Activated naive CD8-positive, alpha-beta T cell treated with anti-CD3 and anti-CD28 coated beads for 36 hours (primary cell): ENCODE measurements around the gene PAXIP1. TPM values are rescaled to one million over a fixed set of nuclear protein-coding genes. Genes with fewer than 3 reads are reported as not detected.
A peak's percentile ranks its signal among the peaks of the same experiment; 100 is the strongest.

ENCODE experiments used
- DNase-seq: peaks from one replicate; pipeline ENCODE4 v3.0.0; 2021
- H3K27ac Mint-ChIP-seq: one replicate; pipeline ENCODE4 v1.8.0; 2022; ENCODE audit warnings: mild to moderate bottlenecking, moderate library complexity, mixed read lengths
- H3K27me3 Mint-ChIP-seq: one replicate; pipeline ENCODE4 v1.8.0; 2022; ENCODE audit warnings: mild to moderate bottlenecking, mixed read lengths
- H3K36me3 Mint-ChIP-seq: one replicate; pipeline ENCODE4 v1.8.0; 2021; ENCODE audit warnings: mild to moderate bottlenecking, mixed read lengths
- H3K4me1 Mint-ChIP-seq: one replicate; pipeline ENCODE4 v1.8.0; 2021; ENCODE audit warnings: mixed read lengths
- H3K4me3 Mint-ChIP-seq: one replicate; pipeline ENCODE4 v1.8.0; 2022; ENCODE audit warnings: mild to moderate bottlenecking, moderate library complexity, mixed read lengths
- H3K9me3 Mint-ChIP-seq: one replicate; pipeline ENCODE4 v1.8.0; 2022; ENCODE audit warnings: mixed read lengths
- total RNA-seq, 2 experiments: library from RNA; stranded (reverse); gene quantifications; one replicate each; pipeline ENCODE4 v1.2.3, GENCODE V29; 2021

PAXIP1 gene
- total RNA-seq, 2 experiments from 2014 or later, result 28.1 to 30.0 TPM

DNA sequence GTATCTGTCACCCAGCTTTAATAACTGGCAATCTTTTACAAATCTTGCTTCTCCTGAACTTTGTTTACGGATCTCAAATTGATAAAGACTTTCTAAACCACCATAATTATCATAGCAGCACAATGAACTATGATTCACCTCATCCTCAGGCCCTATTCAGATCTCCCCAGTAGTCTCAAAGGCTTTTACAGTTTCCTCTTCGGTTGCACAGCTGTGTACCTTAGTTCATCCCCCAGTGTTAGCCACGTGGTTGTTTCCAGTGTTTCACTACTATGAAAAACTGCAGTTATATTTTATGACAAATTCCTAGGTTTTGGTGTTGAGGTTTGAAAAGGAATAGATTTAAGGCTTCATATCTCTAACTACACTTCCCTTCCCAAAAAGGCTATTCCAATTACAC is 24.9 kb downstream of the PAXIP1 start:
- H3K27me3 Mint-ChIP-seq, result no peaks in the 10 kb centered on the region
- H3K36me3 Mint-ChIP-seq, result peaks cover 35% of the 10 kb centered on the region
- H3K4me1 Mint-ChIP-seq, result no peaks in the 10 kb centered on the region
- H3K9me3 Mint-ChIP-seq, result no peaks in the 10 kb centered on the region
- no peak overlapping the region for H3K4me3 Mint-ChIP-seq
- DNase-seq, result no peak
- H3K27ac Mint-ChIP-seq, result no peak overlapping the region

DNA sequence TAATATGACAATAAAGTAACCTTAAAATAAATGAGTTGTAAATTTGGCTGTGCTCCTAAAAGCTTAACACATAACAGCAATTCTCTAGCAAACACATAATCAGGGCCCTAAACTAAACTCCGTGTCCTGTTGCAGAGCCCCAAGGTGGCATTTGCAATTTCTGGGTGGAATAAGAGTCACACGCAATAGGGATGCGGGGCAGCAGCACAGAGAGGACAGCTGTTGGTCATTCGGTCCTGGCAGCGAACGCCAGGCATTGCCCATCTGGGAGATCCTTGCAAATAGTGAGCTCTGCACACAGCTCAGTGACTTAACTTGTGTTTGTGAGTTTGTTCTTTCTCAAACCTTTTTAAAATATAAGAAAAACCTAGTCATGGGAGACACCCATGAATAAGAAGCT is 25.7 kb downstream of the PAXIP1 start:
- Mint-ChIP-seq H3K27ac (no peak overlapping the region), H3K27me3 (no peaks in the 10 kb centered on the region), H3K9me3 (no peaks in the 10 kb centered on the region), H3K4me1 (peaks cover 3% of the 10 kb centered on the region), H3K36me3 (peaks cover 38% of the 10 kb centered on the region), H3K4me3 (no peak overlapping the region)
- DNase-seq, result no peak

DNA sequence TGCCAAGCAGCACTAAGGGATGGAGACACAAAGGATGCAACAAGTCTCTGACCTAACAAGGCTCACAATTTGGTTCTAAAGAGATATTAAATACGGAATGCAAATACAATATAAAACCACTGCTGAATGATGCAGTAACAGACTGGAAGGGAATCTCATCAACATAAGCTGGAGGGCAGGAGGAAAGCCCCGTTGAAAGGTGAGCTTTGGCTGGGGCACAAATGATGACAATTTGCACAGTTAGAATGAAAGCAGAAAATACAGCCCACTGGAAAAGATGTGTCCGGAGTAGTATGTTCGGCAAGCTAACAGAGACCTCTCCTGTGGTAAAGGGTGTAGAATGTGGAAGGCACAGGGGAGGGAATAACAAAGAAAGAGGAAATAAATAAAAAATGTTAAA is 26.1 kb downstream of the PAXIP1 start:
- H3K36me3 Mint-ChIP-seq, result peaks cover 38% of the 10 kb centered on the region

DNA sequence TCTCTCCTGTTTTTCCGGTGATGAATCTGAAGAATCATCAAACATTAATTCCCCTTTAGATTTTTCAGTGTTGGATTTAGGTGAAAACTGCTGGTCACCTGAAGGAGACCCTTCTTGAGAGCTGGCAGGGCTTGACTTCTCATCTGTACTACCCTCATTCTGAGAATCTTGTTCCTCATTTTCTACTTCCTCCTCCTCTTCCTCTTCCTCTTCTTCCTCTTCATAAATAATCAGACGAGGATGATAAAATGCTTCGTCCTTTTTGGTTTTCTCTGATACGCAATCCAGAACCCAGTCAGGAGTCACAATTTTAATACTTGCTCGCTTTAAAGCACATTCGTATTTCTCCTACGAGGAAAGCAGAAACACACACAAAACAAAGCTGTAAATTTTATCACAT is 26.9 kb downstream of the PAXIP1 start:
- no peaks in the 10 kb centered on the region for H3K27me3 Mint-ChIP-seq
- H3K36me3 Mint-ChIP-seq, result peaks cover 38% of the 10 kb centered on the region

More for the DNA sequence above, 26.1 kb downstream of the PAXIP1 start:
- Mint-ChIP-seq H3K27me3 (no peaks in the 10 kb centered on the region), H3K27ac (no peak overlapping the region), H3K9me3 (no peaks in the 10 kb centered on the region), H3K4me1 (peaks cover 3% of the 10 kb centered on the region), H3K4me3 (no peak overlapping the region)
- DNase-seq, result no peak

DNA sequence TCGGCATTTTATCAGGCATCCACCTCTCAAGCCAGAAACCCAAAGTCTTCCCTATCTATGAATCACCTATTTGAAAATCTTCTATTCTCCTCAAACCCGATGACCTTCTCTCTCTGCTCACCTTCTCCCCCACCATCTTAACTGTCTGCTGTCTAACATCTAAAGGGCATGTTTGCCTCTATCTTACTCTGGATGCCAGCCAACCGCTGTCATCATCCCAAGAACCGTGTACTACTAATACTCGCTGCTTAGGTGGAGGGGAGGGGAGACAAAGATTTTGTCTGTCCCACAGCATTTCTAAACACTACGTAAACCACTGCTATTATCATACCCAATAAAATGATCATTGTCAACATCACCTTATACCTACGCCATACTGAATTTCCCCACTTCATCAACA is 29.5 kb downstream of the PAXIP1 start:
- DNase-seq, result no peak
- Mint-ChIP-seq H3K27ac (no peak overlapping the region), H3K9me3 (no peaks in the 10 kb centered on the region), H3K4me1 (peaks cover 9% of the 10 kb centered on the region), H3K36me3 (peaks cover 36% of the 10 kb centered on the region), H3K27me3 (no peaks in the 10 kb centered on the region), H3K4me3 (no peak overlapping the region)

More for the DNA sequence above, 26.9 kb downstream of the PAXIP1 start:
- Mint-ChIP-seq H3K9me3 (no peaks in the 10 kb centered on the region), H3K4me1 (peaks cover 3% of the 10 kb centered on the region), H3K4me3 (no peak overlapping the region), H3K27ac (no peak overlapping the region)
- no peak for DNase-seq

DNA sequence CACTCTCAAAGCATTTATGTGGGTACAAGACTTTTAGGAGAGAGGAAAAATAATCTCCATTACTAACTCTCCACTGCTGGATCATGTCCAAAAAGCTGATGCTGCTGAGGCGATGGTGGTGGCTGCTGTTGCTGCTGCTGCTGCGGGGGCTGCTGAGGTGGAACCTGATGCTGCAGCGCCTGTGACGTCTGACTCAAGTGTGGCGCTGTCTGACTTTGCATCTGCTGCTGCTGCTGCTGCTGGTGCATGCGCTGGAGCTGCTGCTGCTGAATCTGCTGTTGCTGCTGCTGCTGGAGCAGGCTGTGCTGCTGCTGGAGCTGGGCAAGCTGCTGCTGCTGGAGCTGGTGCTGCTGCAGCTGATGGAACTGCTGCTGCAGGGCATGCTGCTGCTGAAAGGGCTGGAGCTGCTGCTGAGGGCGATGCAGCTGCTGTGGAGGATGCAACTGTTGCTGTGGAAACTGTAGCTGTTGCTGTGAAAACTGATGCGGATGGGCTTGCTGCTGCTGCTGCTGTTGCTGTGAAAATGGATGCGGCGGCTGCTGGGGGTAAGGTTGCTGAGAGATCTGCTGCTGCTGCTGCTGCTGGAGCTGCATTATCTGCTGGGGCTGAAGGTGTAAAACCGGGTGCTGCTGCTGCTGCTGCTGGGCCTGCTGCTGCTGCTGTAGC is 34.5 kb downstream of the PAXIP1 start:
- Mint-ChIP-seq H3K4me1 (peaks cover 9% of the 10 kb centered on the region), H3K36me3 (peaks cover 28% of the 10 kb centered on the region), H3K9me3 (no peaks in the 10 kb centered on the region), H3K27me3 (no peaks in the 10 kb centered on the region), H3K4me3 (no peak overlapping the region), H3K27ac (no peak overlapping the region)
- DNase-seq, result no peak

DNA sequence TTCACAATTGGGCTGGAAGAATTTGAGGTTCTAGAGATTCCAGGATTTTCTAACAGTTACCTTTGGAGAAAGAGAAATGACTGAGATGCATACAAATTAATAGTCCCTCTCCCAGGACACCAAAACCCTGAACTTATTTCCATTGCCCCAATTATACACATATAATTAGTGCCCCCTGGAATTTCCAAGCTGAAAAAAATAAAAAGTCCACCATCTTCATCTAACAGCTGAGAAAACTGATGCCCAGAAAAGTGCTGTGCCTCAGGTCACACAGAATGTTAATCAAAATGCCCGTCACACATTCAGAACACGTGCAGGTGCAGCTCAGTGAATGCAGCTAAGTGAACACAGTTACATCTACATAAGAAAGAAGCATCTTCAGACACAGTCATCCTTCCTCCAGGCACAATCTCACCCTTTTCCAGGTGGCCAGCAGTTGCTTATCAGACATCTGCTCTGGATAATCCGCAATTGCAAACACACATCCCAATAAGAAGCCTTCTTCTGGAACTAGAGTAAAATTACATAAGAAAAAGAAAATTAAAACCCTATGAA is 35.4 kb downstream of the PAXIP1 start:
- no peaks in the 10 kb centered on the region for H3K9me3 Mint-ChIP-seq
- peaks cover 24% of the 10 kb centered on the region for H3K36me3 Mint-ChIP-seq
- H3K27me3 Mint-ChIP-seq, result no peaks in the 10 kb centered on the region
- no peak overlapping the region for H3K27ac Mint-ChIP-seq
- DNase-seq, result no peak
- no peak overlapping the region for H3K4me3 Mint-ChIP-seq
- peaks cover 6% of the 10 kb centered on the region for H3K4me1 Mint-ChIP-seq

DNA sequence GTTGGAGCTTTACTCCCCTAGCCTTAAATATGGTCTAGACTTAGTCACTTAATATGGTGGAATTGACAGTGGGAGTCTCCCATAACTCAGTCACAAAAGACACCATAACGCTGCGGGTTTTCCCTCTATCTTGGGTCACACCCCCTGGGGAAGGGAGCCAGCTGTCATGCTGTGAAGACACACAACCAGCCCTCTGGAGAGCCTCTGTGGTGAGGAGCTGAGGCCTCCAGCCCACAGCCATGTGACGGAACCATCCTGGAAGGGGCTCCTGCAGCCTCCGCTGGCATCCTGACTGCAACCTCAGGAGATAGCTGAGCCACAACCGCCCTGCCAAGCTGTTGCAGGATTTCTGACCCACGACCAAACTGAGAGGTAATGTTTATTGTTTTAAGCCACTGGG is 37.9 kb downstream of the PAXIP1 start:
- no peak overlapping the region for H3K27ac Mint-ChIP-seq
- peaks cover 33% of the 10 kb centered on the region for H3K36me3 Mint-ChIP-seq
- no peaks in the 10 kb centered on the region for H3K9me3 Mint-ChIP-seq
- no peak overlapping the region for H3K4me3 Mint-ChIP-seq
- peaks cover 4% of the 10 kb centered on the region for H3K4me1 Mint-ChIP-seq
- no peaks in the 10 kb centered on the region for H3K27me3 Mint-ChIP-seq
- no peak for DNase-seq

DNA sequence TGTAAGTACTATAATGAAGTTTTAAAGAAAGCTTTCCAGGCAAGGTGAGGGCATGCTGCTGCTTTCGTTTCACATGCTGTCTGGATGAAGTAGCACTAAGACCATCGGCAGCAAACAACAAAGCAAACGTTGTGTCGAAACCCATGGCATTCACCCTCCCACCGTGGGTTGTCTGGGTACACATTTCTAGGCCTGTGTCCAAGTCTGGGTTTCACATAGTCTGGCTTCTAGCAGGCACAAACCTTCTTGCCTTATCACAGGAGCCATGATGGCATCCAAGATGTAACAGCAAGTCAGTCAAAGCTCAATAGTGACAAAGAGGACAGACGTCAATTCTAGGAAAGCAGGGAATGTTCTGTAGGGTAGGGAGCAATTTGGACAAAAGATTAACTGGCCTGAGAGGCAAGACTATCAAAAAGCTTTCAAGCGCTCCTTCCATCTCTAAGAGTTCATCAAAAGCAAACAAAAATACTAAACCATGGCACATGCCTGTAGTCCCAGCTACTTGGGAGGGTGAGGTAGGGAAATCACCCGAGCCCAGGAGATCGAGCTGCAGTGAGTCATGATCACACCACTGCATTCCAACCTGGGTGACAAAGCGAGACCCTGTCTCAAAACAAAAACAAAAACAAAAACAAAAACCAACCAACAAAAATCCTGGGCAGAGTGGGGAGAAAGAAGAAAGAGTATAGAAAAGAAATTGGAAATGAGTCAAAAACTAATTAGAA is 42.7 kb downstream of the PAXIP1 start:
- Mint-ChIP-seq H3K4me1 (no peaks in the 10 kb centered on the region), H3K27me3 (no peaks in the 10 kb centered on the region), H3K9me3 (no peaks in the 10 kb centered on the region), H3K36me3 (peaks cover 25% of the 10 kb centered on the region), H3K4me3 (no peak overlapping the region), H3K27ac (no peak overlapping the region)
- DNase-seq, result no peak

DNA sequence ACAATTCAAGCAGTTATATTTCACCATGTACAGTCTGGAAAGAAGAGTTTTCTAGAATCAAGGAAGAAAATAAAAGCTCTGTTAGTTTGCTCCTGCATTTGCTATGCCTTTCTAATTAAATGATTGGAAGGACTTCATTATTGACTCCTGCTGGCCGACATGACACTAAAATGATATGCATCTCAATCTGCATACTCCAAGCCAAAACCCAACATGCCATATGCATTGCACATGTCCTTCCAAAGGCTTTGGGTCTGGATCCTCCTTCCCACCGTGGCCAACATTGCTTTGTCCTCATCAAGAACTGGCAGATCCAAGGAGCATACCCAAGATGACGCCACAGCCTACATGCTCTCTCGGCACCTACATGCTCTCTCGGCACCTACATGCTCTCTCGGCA is 46.5 kb downstream of the PAXIP1 start:
- Mint-ChIP-seq H3K27me3 (no peaks in the 10 kb centered on the region), H3K4me3 (no peak overlapping the region)

DNA sequence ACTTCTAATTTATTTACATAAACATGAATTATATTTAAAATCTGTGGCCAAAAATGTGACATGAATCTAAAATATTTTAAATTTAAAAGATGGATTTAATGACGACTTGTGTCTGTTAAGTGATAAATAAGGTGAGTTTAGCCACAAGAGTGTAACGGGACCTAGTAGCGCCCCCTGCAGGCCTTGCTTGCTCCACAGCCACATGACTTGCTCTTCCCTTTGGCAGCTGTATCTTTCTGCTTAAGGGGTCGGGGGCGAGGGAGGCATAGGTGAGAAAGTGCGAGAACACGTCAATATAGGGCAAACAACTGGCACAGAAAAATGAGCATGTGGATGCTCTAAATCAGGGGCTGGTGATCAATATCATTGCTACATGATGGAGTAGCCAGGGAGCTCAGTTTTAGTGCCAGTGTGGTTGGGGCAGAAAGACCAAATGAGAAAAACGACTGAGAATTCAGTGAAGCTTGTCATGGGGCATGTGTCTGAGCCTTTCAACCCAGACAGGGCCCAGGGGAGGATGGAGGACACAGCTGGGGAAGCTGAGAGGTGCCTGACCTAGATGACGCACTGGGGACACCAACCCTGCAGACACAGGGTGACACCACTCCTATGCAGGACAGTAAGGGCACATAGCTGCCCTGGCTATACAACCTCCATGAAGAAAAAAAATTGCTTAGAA is 49.8 kb downstream of the PAXIP1 start:
- peak; percentile 54 for DNase-seq
- no peaks in the 10 kb centered on the region for H3K9me3 Mint-ChIP-seq
- no peak overlapping the region for H3K4me3 Mint-ChIP-seq
- H3K36me3 Mint-ChIP-seq, result peaks cover 15% of the 10 kb centered on the region
- no peaks in the 10 kb centered on the region for H3K27me3 Mint-ChIP-seq
- H3K27ac Mint-ChIP-seq, result no peak overlapping the region
- no peaks in the 10 kb centered on the region for H3K4me1 Mint-ChIP-seq

More for the DNA sequence above, 46.5 kb downstream of the PAXIP1 start:
- no peak overlapping the region for H3K27ac Mint-ChIP-seq
- peaks cover 18% of the 10 kb centered on the region for H3K36me3 Mint-ChIP-seq
- no peaks in the 10 kb centered on the region for H3K9me3 Mint-ChIP-seq
- DNase-seq, result no peak
- H3K4me1 Mint-ChIP-seq, result no peaks in the 10 kb centered on the region

DNA sequence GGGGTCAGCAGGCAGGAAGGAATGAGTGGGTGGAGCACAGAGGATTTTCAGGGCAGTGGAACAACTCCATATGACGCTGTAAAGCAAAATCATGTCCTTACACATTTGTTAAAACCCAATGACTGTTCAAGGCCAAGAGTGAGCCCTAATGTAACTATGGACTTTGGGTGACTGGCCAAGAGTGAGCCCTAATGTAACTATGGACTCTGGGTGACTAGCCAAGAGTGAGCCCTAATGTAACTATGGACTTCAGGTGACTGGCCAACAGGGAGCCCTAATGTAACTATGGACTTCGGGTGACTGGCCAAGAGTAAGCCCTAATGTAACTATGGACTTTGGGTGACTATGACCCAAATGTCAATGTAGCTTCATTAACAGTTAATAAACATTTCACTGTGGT is 52.0 kb downstream of the PAXIP1 start:
- H3K36me3 Mint-ChIP-seq, result peaks cover 10% of the 10 kb centered on the region
- no peak overlapping the region for H3K27ac Mint-ChIP-seq
- no peak for DNase-seq
- H3K27me3 Mint-ChIP-seq, result no peaks in the 10 kb centered on the region
- no peak overlapping the region for H3K4me3 Mint-ChIP-seq
- no peaks in the 10 kb centered on the region for H3K9me3 Mint-ChIP-seq
- H3K4me1 Mint-ChIP-seq, result no peaks in the 10 kb centered on the region

DNA sequence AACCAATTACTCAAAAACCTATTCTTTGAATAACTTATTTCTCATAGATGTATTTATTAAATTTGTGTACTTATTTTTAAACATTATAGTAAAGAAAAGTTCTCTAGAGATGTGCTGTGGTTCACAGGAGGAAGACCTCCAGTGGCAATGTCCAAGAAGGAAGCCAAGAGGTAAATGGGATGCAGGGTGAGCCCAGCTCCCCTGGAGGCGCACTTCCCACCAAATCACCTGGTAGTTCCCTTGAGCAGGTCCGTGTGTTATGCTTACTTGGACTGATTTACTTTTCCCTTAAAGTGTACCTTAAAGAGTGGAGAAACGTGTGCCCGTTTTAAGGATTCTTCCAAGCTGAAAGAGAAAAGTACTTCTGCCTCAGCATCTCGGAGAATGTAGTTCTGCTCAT is 55.3 kb downstream of the PAXIP1 start:
- Mint-ChIP-seq H3K4me3 (no peak overlapping the region), H3K4me1 (no peaks in the 10 kb centered on the region), H3K36me3 (peaks cover 12% of the 10 kb centered on the region), H3K27me3 (no peaks in the 10 kb centered on the region), H3K27ac (no peak overlapping the region), H3K9me3 (no peaks in the 10 kb centered on the region)
- no peak for DNase-seq

DNA sequence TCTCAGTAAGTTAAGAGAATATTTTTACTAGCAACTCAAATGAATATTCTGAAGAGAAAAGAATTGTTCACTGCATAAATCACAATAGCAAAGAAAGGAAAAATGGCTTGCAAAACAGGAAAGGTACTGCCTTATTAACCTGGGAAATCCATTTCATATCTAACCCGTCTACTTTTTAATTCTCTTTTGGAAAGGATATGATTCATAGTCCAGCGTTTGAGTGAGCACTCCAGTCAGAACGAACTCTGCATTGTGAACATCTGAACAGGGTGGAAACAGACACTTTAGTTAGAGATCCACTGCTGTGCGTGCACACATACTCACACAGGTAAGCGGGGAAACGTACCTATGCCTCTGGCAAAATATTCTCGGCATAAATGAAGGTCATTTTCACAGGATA is 56.8 kb downstream of the PAXIP1 start:
- H3K36me3 Mint-ChIP-seq, result peaks cover 12% of the 10 kb centered on the region
- no peak overlapping the region for H3K27ac Mint-ChIP-seq
- H3K27me3 Mint-ChIP-seq, result no peaks in the 10 kb centered on the region
- no peak overlapping the region for H3K4me3 Mint-ChIP-seq
- DNase-seq, result no peak
- H3K9me3 Mint-ChIP-seq, result no peaks in the 10 kb centered on the region
- no peaks in the 10 kb centered on the region for H3K4me1 Mint-ChIP-seq

DNA sequence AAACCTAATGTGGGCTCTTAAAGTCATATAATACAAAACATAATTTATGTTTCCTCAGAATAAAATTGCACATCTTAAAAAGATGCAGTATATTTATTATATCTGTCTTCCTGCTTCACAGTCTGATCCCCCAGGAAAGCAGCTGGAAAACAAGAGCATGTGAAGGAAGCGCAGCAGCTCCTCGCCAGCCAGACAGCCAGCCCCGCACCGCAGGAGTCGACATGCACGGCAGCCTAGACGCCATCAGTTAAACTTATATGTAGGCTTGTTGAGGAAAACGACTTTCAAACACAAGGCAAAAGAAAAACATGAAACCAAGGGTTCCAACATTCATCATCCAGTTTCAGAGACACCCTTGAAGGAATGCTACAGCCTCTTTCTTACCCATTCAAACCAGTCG is 59.0 kb downstream of the PAXIP1 start:
- Mint-ChIP-seq H3K36me3 (peaks cover 9% of the 10 kb centered on the region), H3K9me3 (no peaks in the 10 kb centered on the region), H3K27ac (no peak overlapping the region), H3K4me1 (no peaks in the 10 kb centered on the region), H3K4me3 (no peak overlapping the region), H3K27me3 (no peaks in the 10 kb centered on the region)
- DNase-seq, result no peak
